ENCODE data around the gene IL3.

- no peak for TF ChIP-seq CTCF (conservative IDR thresholded peaks at IDR 0.05; ENCODE audit: low read depth, low read length)
- TF ChIP-seq MAZ (IDR thresholded peaks at IDR 0.05; ENCODE audit: borderline replicate concordance, low read depth, low read length), result no peak
- TF ChIP-seq CEBPB (IDR thresholded peaks at IDR 0.05; ENCODE audit: low read depth, low read length), result no peak
- TF ChIP-seq POLR2A (IDR thresholded peaks at IDR 0.05; ENCODE audit: low read depth, low read length), result no peak
- no peak for TF ChIP-seq RFX5 (IDR thresholded peaks at IDR 0.05; ENCODE audit: low read depth, low read length)
- TF ChIP-seq MXI1 (IDR thresholded peaks at IDR 0.05; ENCODE audit: borderline replicate concordance, low read depth, low read length), result no peak
- TF ChIP-seq SMC3 (IDR thresholded peaks at IDR 0.05; ENCODE audit: low read depth, low read length), result no peak
- TF ChIP-seq USF2 (IDR thresholded peaks at IDR 0.05; ENCODE audit: low read depth, low read length), result no peak
These were observed 21.0 kb downstream of the IL3 start for GRCh38 chr5:132081458-132081857.
